ENCODE data around the gene BLM. TPM values are rescaled to one million over a fixed set of nuclear protein-coding genes. Genes with fewer than 3 reads are reported as not detected.
"Not testable (repeated sequence)": the region's sequence is repeated elsewhere in the genome, so short reads cannot be mapped to it uniquely, and the experiment has no call there.

The BLM gene
- 10 to 100 TPM; 11.6 to 18.2 (median 14.5) TPM for total RNA-seq

DNA sequence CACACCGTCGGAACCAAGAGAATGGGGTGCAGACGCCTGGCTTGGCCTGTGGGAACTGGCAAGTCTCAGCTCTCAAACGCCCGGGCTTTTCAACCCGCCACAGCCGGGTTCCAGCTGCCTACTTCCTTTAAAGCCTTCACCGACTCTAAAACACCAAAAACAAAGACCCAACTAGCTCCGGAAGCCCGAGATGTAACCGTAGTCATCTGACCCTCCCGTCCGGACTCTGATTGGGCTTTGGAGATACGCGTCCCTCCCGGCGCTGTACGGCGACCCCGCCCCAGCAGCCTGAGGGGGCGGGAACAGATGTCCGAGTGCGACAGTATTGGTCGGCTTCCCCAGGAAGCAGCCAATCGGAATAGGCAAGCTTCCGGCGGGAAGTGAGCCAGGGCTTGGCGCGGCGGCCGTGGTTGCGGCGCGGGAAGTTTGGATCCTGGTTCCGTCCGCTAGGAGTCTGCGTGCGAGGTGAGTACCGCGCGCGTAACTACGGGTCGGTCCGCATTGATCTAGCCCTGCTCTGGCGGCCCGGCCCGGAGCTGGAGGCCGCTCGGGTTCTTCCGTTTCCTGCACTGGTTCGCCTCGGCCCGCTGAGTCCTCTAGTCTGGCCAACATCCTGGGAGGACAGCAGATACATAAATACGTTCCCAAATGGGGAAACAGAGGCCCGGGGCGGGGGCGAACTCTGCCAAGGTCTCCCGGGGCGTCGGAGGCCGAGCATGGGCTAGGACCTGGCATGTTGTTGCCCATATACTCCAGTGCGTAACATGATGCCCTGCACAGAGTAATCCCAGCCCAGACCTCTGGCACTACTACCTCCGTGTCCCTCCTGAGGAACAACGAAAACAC lies at the start of gene BLM:
BLM (plus strand) TSS at position 371 of the 846 bp plus-strand sequence. CDS start 30,047 bp downstream, outside the sequence.
- Histone ChIP-seq H3K36me3 (no peaks in the 10 kb centered on the region), H3K27ac (peak within 1 kb of the TSS; percentile 90 to 95 (median 92)), H3K4me3 (peak within 1 kb of the TSS; percentile 75 to 79 (median 76)), H3K9me3 (no peaks in the 10 kb centered on the region), H3K4me1 (peaks cover 9 to 17% of the 10 kb centered on the region in 2 donors), H3K27me3 (no peaks in the 10 kb centered on the region)
- intact Hi-C loops (cut with DNase I; ENCODE audit: low total_unique reads): loop anchor here (2.0 to 5.0 kb wide), 4 partner anchors 46 to 215 kb away; partner anchors contain the start of gene HDDC3
- in situ Hi-C loops (cut with MboI; ENCODE audit: low sequenced_read_pairs in 4 of 4): loop anchor here in 2 of 4 donors (25.0 kb wide), 1 partner anchor 170 kb away; the partner anchor contains the start of gene FES (in 2 of the 2)
- peak; percentile 91 to 98 for ATAC-seq
- peak; percentile 44 to 69 for TF ChIP-seq POLR2A (IDR thresholded peaks at IDR 0.05)
- TF ChIP-seq, protein P1, sequence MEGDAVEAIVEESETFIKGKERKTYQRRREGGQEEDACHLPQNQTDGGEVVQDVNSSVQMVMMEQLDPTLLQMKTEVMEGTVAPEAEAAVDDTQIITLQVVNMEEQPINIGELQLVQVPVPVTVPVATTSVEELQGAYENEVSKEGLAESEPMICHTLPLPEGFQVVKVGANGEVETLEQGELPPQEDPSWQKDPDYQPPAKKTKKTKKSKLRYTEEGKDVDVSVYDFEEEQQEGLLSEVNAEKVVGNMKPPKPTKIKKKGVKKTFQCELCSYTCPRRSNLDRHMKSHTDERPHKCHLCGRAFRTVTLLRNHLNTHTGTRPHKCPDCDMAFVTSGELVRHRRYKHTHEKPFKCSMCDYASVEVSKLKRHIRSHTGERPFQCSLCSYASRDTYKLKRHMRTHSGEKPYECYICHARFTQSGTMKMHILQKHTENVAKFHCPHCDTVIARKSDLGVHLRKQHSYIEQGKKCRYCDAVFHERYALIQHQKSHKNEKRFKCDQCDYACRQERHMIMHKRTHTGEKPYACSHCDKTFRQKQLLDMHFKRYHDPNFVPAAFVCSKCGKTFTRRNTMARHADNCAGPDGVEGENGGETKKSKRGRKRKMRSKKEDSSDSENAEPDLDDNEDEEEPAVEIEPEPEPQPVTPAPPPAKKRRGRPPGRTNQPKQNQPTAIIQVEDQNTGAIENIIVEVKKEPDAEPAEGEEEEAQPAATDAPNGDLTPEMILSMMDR (IDR thresholded peaks at IDR 0.05 in 4 of 5, conservative IDR thresholded peaks at IDR 0.05 in 1 of 5): peak; percentile 38 to 70 (median 57)
- DNase-seq: peak; percentile 96 to 97

DNA sequence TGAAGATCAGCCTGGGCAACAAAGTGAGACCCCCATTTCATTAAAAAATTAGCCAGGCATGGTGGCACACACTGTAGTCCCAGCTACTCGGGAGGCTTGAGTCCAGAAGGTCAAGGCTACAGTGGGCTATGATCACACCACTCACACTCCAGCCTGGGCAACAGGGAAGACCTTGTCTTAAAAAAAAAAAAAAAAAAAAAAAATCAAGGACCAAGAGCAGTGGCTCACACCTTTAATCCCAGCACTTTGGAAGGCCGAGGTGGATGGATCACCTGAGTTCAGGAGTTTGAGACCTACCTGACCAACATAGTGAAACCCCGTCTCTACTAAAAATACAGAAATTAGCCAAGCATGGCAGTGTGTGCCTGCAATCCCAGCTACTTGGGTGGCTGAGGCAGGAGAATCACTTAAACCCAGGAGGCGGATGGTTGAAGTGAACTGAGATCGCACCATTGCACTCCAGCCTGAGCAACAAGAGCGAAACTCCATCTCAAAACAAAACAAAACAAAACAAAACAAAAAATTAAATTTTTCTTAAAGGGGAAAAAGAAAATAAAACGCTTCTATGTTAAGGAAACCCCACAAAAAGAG lies 49.3 kb upstream of the BLM start:
- H3K27ac ChIP-seq; H3K27me3 ChIP-seq; H3K4me3 ChIP-seq; H3K36me3 ChIP-seq; H3K9me3 ChIP-seq; in situ Hi-C loops (cut with MboI; ENCODE audit: low sequenced_read_pairs in 4 of 4); DNase-seq; ATAC-seq; H3K4me1 ChIP-seq; intact Hi-C loops (cut with DNase I; ENCODE audit: low total_unique reads): not testable (repeated sequence)

DNA sequence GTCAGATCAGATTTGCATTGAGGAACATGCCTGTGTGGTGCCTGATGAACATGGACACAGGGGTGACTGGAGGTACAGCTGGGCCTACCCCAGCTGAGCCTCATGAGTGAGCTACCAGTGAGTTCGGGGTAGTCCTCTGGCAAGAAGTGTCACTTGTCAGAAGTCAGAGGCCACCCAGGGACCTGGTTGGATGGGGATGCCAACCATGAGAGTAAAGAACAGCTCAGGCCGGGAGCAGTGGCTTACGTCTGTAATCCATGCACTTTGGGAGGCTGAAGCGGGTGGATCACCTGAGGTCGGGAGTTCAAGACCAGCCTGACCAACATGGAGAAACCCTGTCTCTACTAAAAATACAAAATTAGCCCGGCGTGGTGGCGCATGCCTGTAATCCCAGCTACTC lies 46.5 kb upstream of the BLM start:
- intact Hi-C loops (cut with DNase I; ENCODE audit: low total_unique reads); H3K36me3 ChIP-seq; ATAC-seq; H3K4me3 ChIP-seq; DNase-seq; H3K9me3 ChIP-seq; H3K4me1 ChIP-seq; in situ Hi-C loops (cut with MboI; ENCODE audit: low sequenced_read_pairs in 4 of 4); H3K27me3 ChIP-seq; H3K27ac ChIP-seq: not testable (repeated sequence)

DNA sequence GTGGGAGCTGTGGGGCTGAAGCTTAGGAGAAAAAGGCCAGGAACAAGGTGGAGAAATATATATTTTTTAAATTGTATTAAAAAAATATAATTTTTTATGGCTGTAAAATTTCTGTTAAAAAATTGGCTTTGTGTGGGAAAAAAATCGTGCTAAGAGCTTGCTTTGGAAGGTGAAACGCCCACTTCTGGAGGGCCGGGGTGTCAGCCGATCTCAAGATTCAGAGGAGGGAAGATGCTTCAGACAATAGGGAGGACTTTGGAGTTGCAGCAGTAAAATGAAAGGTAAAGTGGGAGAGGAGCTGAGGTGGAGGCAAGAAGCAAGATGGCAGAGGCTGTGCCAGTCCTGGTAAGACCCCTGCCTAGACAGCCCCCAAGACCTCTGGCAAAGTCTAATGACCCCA lies 45.9 kb upstream of the BLM start:
- intact Hi-C loops (cut with DNase I; ENCODE audit: low total_unique reads): no loop called here
- H3K27me3 ChIP-seq: no peaks in the 10 kb centered on the region
- no peak overlapping the region for H3K27ac ChIP-seq
- H3K36me3 ChIP-seq: no peaks in the 10 kb centered on the region
- no peak overlapping the region for H3K4me3 ChIP-seq
- DNase-seq (no peak), ATAC-seq (no peak)
- peaks cover under 1% of the 10 kb centered on the region in 2 donors for H3K4me1 ChIP-seq
- H3K9me3 ChIP-seq: no peaks in the 10 kb centered on the region
- in situ Hi-C loops (cut with MboI; ENCODE audit: low sequenced_read_pairs in 4 of 4): no loop called here
- TF ChIP-seq, protein P1 (IDR thresholded peaks at IDR 0.05 in 4 of 5, conservative IDR thresholded peaks at IDR 0.05 in 1 of 5): no peak
- no peak for TF ChIP-seq POLR2A (IDR thresholded peaks at IDR 0.05)

DNA sequence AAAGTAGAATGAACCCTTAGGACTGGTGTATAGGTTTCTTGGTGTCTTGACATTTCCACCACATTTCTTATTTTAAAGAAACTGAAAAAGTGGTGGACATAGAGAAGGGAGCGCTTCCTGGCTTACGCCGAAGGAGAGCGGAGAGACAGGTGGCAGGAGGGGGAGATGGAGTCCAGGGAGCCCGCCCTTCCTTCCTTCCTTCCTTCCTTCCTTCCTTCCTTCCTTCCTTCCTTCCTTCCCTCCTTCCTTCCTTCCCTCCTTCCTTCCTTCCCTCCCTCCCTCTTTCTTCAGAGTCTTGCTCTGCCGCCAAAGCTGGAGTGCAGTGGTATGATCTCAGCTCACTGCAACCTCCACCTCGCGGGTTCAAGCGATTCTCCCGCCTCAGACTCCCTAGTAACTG lies 43.8 kb upstream of the BLM start:
- ATAC-seq; intact Hi-C loops (cut with DNase I; ENCODE audit: low total_unique reads); H3K9me3 ChIP-seq; in situ Hi-C loops (cut with MboI; ENCODE audit: low sequenced_read_pairs in 4 of 4); H3K36me3 ChIP-seq; H3K27ac ChIP-seq; H3K4me3 ChIP-seq; H3K4me1 ChIP-seq; DNase-seq; H3K27me3 ChIP-seq: not testable (repeated sequence)

DNA sequence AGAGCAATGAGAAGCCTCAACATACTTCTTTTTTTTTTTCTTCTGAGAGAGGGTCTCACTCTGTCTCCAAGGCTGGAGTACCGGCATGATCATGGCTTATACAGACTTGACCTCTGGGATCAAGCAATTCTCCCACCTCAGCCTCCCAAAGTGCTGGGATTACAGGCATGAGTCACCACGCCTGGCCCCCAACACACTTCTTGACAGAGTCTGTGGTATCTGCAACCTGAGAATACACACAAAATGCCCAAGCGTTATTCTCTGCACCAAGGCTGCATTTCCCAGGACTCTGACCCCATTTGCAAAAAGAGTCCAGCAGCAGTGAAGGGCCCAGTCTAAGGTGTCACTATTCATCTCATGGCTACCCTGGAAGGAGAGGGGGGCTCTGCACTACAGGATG lies 42.7 kb upstream of the BLM start:
- in situ Hi-C loops (cut with MboI; ENCODE audit: low sequenced_read_pairs in 4 of 4) (no loop called here), intact Hi-C loops (cut with DNase I; ENCODE audit: low total_unique reads) (no loop called here)
- DNase-seq (no peak), ATAC-seq (no peak)
- H3K4me1 ChIP-seq: no peaks in the 10 kb centered on the region
- TF ChIP-seq, protein P1 (IDR thresholded peaks at IDR 0.05 in 4 of 5, conservative IDR thresholded peaks at IDR 0.05 in 1 of 5): no peak
- no peak for TF ChIP-seq POLR2A (IDR thresholded peaks at IDR 0.05)
- H3K4me3 ChIP-seq: no peak overlapping the region
- no peak overlapping the region for H3K27ac ChIP-seq
- H3K9me3 ChIP-seq: no peaks in the 10 kb centered on the region
- H3K36me3 ChIP-seq: no peaks in the 10 kb centered on the region
- no peaks in the 10 kb centered on the region for H3K27me3 ChIP-seq
